HG03457 (cell line): ENCODE data around the gene STOX2.

Source experiments
- ATAC-seq: cut with Tn5 transposase; IDR thresholded peaks from one replicate; pipeline ENCODE4 v1.9.1; 2021; ENCODE audit warnings: moderate number of reproducible peaks; ENCODE audit not compliant: unreplicated experiment

STOX2 gene

DNA sequence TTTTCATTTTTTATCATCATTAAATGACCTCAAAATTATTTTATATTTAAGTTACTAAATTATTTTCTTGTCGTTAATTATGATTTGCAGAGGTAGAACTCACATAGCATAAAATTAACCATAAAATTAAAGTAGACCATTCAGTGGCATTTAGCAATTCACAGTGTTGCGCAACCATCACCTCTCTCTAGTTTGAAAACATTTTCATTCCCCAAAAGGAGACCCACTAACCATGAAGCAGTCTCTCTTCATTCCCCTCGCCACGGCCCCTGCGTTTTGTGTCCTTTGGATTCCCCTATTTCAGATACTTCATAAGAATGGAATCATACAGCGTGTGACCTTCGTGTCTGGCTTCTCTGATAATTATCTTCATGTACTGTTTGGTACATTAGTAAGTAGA lies 157.7 kb downstream of the STOX2 start:
- ATAC-seq, result no peak

DNA sequence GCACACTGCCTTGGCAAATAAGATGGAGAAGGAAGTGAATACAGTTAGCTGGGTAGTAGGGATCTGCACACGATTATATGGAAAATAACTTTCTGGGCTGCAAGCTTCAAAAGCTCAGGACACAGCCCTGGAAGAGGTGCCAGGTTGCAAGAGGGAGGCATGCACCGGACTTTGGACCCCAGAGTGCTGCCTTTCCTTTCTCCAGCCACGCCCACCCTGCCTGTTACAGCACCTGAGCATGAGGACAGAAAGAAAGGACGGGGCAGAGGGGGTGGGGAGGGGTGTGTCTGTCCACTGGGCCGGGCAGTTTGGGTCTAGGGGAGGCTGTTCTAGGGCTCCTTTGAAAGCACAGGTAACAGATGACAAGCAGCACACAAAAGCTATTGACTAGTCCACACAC lies 159.8 kb downstream of the STOX2 start:
- ATAC-seq, result no peak

- ATAC-seq, result no peak
Observed at GRCh38 chr4:184066584-184067300, 161.6 kb downstream of the STOX2 start.

DNA sequence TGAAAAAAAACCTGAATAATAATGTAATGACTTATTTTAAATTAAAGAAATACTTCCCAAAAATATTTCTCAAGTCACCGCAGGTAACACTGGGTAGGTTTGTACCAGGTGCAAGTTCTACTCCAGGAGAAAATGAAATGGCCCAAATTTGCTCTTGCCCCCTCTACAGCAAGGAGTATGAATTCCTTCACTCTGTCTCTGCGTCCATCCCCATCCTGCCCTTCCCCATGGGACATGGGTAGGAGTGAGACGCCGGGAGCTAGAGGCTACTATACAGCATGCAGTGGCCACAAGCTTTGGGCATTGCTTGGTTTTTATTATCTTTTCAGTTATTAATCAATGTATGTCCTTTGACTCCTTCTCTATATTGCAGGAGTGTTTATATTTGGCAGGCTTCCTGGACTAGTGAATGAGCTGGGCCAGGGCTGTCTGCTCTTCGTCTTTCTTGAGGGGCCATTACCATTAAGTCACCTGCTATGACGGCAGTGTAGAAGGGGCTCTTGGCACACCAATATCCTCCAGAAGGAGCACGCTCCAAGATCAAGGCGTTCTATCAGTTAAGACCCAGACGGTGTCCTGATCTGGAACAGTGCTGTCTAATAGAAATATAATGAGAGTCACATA lies 162.9 kb downstream of the STOX2 start:
- no peak for ATAC-seq
